ENCODE results near the gene VEGFA.
A peak's percentile ranks its signal among the peaks of the same experiment; 100 is the strongest.

VEGFA gene

DNA sequence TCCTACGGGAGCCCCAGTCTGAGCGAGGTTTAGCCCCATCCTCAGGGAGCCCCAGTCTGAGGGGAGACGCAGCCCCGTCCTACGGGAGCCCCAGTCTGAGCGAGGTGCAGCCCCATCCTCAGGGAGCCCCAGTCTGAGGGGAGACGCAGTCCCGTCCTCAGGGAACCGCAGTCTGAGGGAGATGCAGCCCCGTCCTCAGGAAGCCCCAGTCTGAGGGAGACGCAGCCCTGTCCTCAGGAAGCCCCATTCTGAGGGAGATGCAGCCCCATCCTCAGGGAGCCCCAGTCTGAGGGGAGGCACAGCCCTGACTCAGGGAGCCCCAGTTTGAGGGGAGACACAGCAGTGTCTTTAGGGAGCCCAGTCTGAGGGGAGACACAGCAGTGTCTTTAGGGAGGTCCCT, 27.9 kb downstream of the VEGFA start:
- no peaks in the 10 kb centered on the region for H4K20me1 ChIP-seq (ENCODE audit: insufficient read depth, low read length)
- no peaks in the 10 kb centered on the region for H3K27me3 ChIP-seq (ENCODE audit: low read depth, low read length)
- no peaks in the 10 kb centered on the region for H3K36me3 ChIP-seq (replicated peaks; ENCODE audit: low read depth, low read length)
- no peak overlapping the region for H2AFZ ChIP-seq (ENCODE audit: low read depth, low read length)
- no peak overlapping the region for H3K4me3 ChIP-seq (ENCODE audit: low read length)
- H3K9me3 ChIP-seq (ENCODE audit: insufficient read depth, low read length): no peaks in the 10 kb centered on the region
- no peak overlapping the region for H3K4me2 ChIP-seq (ENCODE audit: low read length)
- H3K4me1 ChIP-seq (ENCODE audit: low read length): peaks cover 16% of the 10 kb centered on the region
- H3K27ac ChIP-seq (ENCODE audit: low read length): no peak overlapping the region
- no peak for TF ChIP-seq EZH2phosphoT487 (IDR thresholded peaks at IDR 0.05; ENCODE audit: low read depth)
- TF ChIP-seq, protein P1, sequence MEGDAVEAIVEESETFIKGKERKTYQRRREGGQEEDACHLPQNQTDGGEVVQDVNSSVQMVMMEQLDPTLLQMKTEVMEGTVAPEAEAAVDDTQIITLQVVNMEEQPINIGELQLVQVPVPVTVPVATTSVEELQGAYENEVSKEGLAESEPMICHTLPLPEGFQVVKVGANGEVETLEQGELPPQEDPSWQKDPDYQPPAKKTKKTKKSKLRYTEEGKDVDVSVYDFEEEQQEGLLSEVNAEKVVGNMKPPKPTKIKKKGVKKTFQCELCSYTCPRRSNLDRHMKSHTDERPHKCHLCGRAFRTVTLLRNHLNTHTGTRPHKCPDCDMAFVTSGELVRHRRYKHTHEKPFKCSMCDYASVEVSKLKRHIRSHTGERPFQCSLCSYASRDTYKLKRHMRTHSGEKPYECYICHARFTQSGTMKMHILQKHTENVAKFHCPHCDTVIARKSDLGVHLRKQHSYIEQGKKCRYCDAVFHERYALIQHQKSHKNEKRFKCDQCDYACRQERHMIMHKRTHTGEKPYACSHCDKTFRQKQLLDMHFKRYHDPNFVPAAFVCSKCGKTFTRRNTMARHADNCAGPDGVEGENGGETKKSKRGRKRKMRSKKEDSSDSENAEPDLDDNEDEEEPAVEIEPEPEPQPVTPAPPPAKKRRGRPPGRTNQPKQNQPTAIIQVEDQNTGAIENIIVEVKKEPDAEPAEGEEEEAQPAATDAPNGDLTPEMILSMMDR (IDR thresholded peaks at IDR 0.05; ENCODE audit: low read depth, low read length): no peak
- H3K79me2 ChIP-seq (ENCODE audit: low read length): no peaks in the 10 kb centered on the region
- no peak overlapping the region for H3K9ac ChIP-seq (ENCODE audit: low read length)

DNA sequence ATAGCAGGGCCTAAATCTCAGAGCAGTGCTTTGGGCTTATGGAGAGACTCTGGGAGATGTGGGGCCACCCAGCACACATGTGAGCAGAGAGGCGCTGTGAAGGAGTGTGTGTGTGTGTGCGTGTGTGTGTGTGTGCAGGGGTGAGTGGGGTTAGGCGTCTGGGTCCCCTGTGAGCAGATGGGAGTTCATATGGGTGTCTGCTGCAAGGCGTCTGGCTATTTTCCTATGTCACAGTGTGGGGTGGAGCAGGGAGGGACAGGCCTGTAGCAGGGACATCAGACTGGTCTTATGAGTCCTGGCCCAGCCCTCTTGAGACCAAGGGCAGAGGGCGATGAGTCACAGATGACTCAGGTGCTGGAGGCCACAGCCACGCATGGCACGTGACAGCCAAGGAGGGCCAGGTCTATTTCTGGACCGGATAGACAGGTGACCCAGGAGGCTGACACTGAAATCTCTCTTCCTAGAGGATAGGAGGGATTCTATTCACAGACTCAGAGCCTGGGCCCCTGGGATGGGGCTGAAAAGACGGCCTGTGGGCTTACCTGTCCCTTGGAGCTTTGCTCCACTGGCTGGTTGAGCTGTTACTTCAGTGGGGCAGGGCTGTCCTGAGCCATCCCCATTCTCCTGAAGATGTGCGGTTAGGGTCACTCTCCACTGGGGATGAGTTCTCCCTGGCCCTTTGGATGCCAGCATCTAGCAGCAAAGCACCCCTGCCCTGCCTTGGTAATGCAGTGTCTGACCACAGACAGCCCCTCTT, 28.9 kb downstream of the VEGFA start:
- Histone ChIP-seq H3K4me3 (ENCODE audit: low read length) (no peak overlapping the region), H2AFZ (ENCODE audit: low read depth, low read length) (peak overlapping the region; percentile 64; the same call in 1 of the 2 replicates), H3K4me2 (ENCODE audit: low read length) (peak overlapping the region; percentile 8; the same call in 1 of the 2 replicates), H3K27me3 (ENCODE audit: low read depth, low read length) (no peaks in the 10 kb centered on the region), H4K20me1 (ENCODE audit: insufficient read depth, low read length) (no peaks in the 10 kb centered on the region), H3K36me3 (replicated peaks; ENCODE audit: low read depth, low read length) (no peaks in the 10 kb centered on the region), H3K27ac (ENCODE audit: low read length) (no peak overlapping the region), H3K79me2 (ENCODE audit: low read length) (no peaks in the 10 kb centered on the region), H3K4me1 (ENCODE audit: low read length) (peaks cover 16% of the 10 kb centered on the region), H3K9me3 (ENCODE audit: insufficient read depth, low read length) (no peaks in the 10 kb centered on the region), H3K9ac (ENCODE audit: low read length) (no peak overlapping the region)
- TF ChIP-seq EZH2phosphoT487 (IDR thresholded peaks at IDR 0.05; ENCODE audit: low read depth): no peak
- TF ChIP-seq, protein P1 (IDR thresholded peaks at IDR 0.05; ENCODE audit: low read depth, low read length): no peak

- Histone ChIP-seq H3K27ac (ENCODE audit: low read length) (no peak overlapping the region), H4K20me1 (ENCODE audit: insufficient read depth, low read length) (no peaks in the 10 kb centered on the region), H3K4me1 (ENCODE audit: low read length) (peaks cover 16% of the 10 kb centered on the region), H3K36me3 (replicated peaks; ENCODE audit: low read depth, low read length) (no peaks in the 10 kb centered on the region), H3K79me2 (ENCODE audit: low read length) (no peaks in the 10 kb centered on the region), H2AFZ (ENCODE audit: low read depth, low read length) (0 out of 2 replicates have a peak overlapping the region, but pooled peaks have one; percentile 6), H3K9me3 (ENCODE audit: insufficient read depth, low read length) (no peaks in the 10 kb centered on the region), H3K4me2 (ENCODE audit: low read length) (no peak overlapping the region), H3K4me3 (ENCODE audit: low read length) (no peak overlapping the region), H3K9ac (ENCODE audit: low read length) (no peak overlapping the region), H3K27me3 (ENCODE audit: low read depth, low read length) (no peaks in the 10 kb centered on the region)
- TF ChIP-seq, protein P1 (IDR thresholded peaks at IDR 0.05; ENCODE audit: low read depth, low read length): no peak
- no peak for TF ChIP-seq EZH2phosphoT487 (IDR thresholded peaks at IDR 0.05; ENCODE audit: low read depth)
Observed at GRCh38 chr6:43799551-43800297, 29.7 kb downstream of the VEGFA start.

DNA sequence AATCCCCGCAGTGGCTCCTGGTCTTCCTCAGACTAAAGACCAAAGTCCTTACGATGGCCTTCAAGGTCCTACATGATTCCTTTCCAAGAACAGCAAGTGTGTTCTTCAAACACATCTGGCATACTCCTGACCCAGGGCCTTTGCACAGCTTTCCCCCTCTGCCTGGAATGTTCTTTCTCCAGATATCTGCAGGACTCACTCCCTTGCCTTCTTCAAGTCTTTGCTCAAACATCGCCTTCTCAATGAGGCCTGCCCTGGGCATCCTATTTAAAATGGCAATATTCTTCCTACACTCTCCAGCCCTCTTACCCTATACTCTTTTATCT, 30.2 kb downstream of the VEGFA start:
- H3K36me3 ChIP-seq (replicated peaks; ENCODE audit: low read depth, low read length): no peaks in the 10 kb centered on the region
- TF ChIP-seq, protein P1 (IDR thresholded peaks at IDR 0.05; ENCODE audit: low read depth, low read length): no peak
- no peak for TF ChIP-seq EZH2phosphoT487 (IDR thresholded peaks at IDR 0.05; ENCODE audit: low read depth)
- no peak overlapping the region for H3K9ac ChIP-seq (ENCODE audit: low read length)
- no peak overlapping the region for H3K4me2 ChIP-seq (ENCODE audit: low read length)
- no peaks in the 10 kb centered on the region for H3K9me3 ChIP-seq (ENCODE audit: insufficient read depth, low read length)
- peaks cover 16% of the 10 kb centered on the region for H3K4me1 ChIP-seq (ENCODE audit: low read length)
- H3K27ac ChIP-seq (ENCODE audit: low read length): no peak overlapping the region
- H3K27me3 ChIP-seq (ENCODE audit: low read depth, low read length): no peaks in the 10 kb centered on the region
- H4K20me1 ChIP-seq (ENCODE audit: insufficient read depth, low read length): no peaks in the 10 kb centered on the region
- H3K4me3 ChIP-seq (ENCODE audit: low read length): no peak overlapping the region
- no peaks in the 10 kb centered on the region for H3K79me2 ChIP-seq (ENCODE audit: low read length)
- H2AFZ ChIP-seq (ENCODE audit: low read depth, low read length): 0 out of 2 replicates have a peak overlapping the region, but pooled peaks have one; percentile 6

Measured in OCI-LY3 (cell line).